T-helper 1 cell treated with Interleukin-12 subunit alpha and Interleukin-12 subunit beta and Interleukin-4 antibody, amounts not matched to agents 30 ng/mL and 1 ng/mL, for 36 hours (primary cell): ENCODE measurements around the gene ZBTB24. TPM values are rescaled to one million over a fixed set of nuclear protein-coding genes. Genes with fewer than 3 reads are reported as not detected.
"Not testable (repeated sequence)": the region's sequence is repeated elsewhere in the genome, so short reads cannot be mapped to it uniquely, and the experiment has no call there.

Experiments
- intact Hi-C: fragments of 100-400 bp; cut with micrococcal nuclease; formaldehyde crosslinking; loops from one replicate; pipeline ENCODE4 v1.15.1; 2024
- total RNA-seq: library from RNA; stranded (reverse); gene quantifications from 2 replicates; pipeline ENCODE4 v1.2.3, GENCODE V29; 2022

ZBTB24 gene
- total RNA-seq, 1 donor from 2014 or later = 25.9 TPM

- intact Hi-C loops = no loop called here
Observed at GRCh38 chr6:109473120-109473519, 9.9 kb downstream of the ZBTB24 start.

- intact Hi-C loops = no loop called here
Observed at GRCh38 chr6:109472132-109472995, 10.7 kb downstream of the ZBTB24 start.

GRCh38 chr6:109471105-109471810, 11.8 kb downstream of the ZBTB24 start:
- intact Hi-C loops = no loop called here

GRCh38 chr6:109469591-109470189, 13.3 kb downstream of the ZBTB24 start:
- intact Hi-C loops = no loop called here

GRCh38 chr6:109467696-109468095, 15.3 kb downstream of the ZBTB24 start:
- intact Hi-C loops = no loop called here

GRCh38 chr6:109466212-109466923, 16.7 kb downstream of the ZBTB24 start:
- intact Hi-C loops = no loop called here

- intact Hi-C loops = no loop called here
Observed at GRCh38 chr6:109465772-109466171, 17.2 kb downstream of the ZBTB24 start.

- intact Hi-C loops = no loop called here
Observed at GRCh38 chr6:109461733-109462526, 21.1 kb downstream of the ZBTB24 start.

- intact Hi-C loops = not testable (repeated sequence)
Observed at GRCh38 chr6:109461205-109461604, 21.8 kb downstream of the ZBTB24 start.

- intact Hi-C loops = no loop called here
Observed at GRCh38 chr6:109460161-109460829, 22.7 kb downstream of the ZBTB24 start.

GRCh38 chr6:109458774-109459531, 24.1 kb downstream of the ZBTB24 start:
- intact Hi-C loops = loop anchor here (1.0 to 10.0 kb wide), 4 partner anchors 272 to 1504 kb away; partner anchors contain the start of genes AMD1, CEP57L1 and SEC63

- intact Hi-C loops = loop anchor here (5.0 to 10.0 kb wide), 3 partner anchors 270 to 1503 kb away; partner anchors contain the start of genes AMD1 and SEC63
Observed at GRCh38 chr6:109457562-109457996, 25.4 kb downstream of the ZBTB24 start.

- intact Hi-C loops = loop anchor here (5.0 to 10.0 kb wide), 3 partner anchors 270 to 1502 kb away; partner anchors contain the start of genes AMD1 and SEC63
Observed at GRCh38 chr6:109456710-109457561, 26.1 kb downstream of the ZBTB24 start.

GRCh38 chr6:109456111-109456583, 26.9 kb downstream of the ZBTB24 start:
- intact Hi-C loops = loop anchor here (5.0 to 10.0 kb wide), 3 partner anchors 269 to 1501 kb away; partner anchors contain the start of genes AMD1 and SEC63

- intact Hi-C loops = loop anchor here (1.0 to 10.0 kb wide), 11 partner anchors 24 to 1501 kb away; partner anchors contain the start of genes AK9, AMD1, CDC40 and CDK19
Observed at GRCh38 chr6:109455437-109456110, 27.4 kb downstream of the ZBTB24 start, which contains the start of gene MICAL1. MICAL1 (minus strand) TSS chr6:109455772; CDS start chr6:109454196, 1,576 bp downstream.
